Fibroblast of lung (primary cell): ENCODE data around the gene LRRC10B.

ENCODE experiments used
- EZH2 ChIP-seq: IDR thresholded peaks from 2 replicates; pipeline ENCODE4 v1.5.1; 2012; ENCODE audit warnings: low read length, control low read depth, mild to moderate bottlenecking; ENCODE audit errors: missing control alignments
- TF ChIP-seq, protein P1 (sequence below), 2 donors: IDR thresholded peaks in 1 of 2; conservative IDR thresholded peaks in 1 of 2; 1 replicate in 1 of 2; 2 replicates in 1 of 2; pipeline ENCODE4 v1.5.1; 2011 to 2012; ENCODE audit warnings: low read length in 2 of 2, control low read depth in 1 of 2, inconsistent platforms in 1 of 2, low read depth in 1 of 2, mild to moderate bottlenecking in 1 of 2

DNA sequence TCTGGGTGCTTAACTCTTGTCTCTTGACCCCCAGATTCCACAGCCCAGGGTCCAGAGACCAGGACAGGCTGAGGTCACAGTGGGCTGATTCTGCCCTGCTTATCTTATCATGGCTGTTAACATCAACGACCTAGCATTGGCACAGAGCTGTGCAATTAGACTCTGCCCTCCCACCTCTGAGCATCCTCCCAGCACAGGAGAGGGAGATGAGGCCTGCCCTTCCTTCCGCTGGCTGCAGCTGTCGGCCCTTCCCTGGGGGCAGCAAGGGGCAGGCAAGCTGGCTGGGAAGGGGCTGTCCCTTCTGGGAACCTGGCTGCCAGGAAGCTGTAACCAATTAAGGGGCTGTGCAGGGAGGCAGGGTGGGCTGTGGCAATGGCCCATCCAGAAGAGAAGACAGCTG lies 22.5 kb downstream of the LRRC10B start:
- TF ChIP-seq, protein P1, sequence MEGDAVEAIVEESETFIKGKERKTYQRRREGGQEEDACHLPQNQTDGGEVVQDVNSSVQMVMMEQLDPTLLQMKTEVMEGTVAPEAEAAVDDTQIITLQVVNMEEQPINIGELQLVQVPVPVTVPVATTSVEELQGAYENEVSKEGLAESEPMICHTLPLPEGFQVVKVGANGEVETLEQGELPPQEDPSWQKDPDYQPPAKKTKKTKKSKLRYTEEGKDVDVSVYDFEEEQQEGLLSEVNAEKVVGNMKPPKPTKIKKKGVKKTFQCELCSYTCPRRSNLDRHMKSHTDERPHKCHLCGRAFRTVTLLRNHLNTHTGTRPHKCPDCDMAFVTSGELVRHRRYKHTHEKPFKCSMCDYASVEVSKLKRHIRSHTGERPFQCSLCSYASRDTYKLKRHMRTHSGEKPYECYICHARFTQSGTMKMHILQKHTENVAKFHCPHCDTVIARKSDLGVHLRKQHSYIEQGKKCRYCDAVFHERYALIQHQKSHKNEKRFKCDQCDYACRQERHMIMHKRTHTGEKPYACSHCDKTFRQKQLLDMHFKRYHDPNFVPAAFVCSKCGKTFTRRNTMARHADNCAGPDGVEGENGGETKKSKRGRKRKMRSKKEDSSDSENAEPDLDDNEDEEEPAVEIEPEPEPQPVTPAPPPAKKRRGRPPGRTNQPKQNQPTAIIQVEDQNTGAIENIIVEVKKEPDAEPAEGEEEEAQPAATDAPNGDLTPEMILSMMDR (conservative IDR thresholded peaks at IDR 0.05 in 1 of 2, IDR thresholded peaks at IDR 0.05 in 1 of 2; ENCODE audit: low read depth in 1 of 2, low read length in 2 of 2), result no peak
- TF ChIP-seq EZH2, result no peak
